T-helper 2 cell treated with Interferon-gamma antibody and Interleukin-4, amounts not matched to agents 100 ng/mL and 5 ng/mL, for 36 hours (primary cell): ENCODE measurements around the gene MED13. TPM values are rescaled to one million over a fixed set of nuclear protein-coding genes. Genes with fewer than 3 reads are reported as not detected.
"Not testable (repeated sequence)": the region's sequence is repeated elsewhere in the genome, so short reads cannot be mapped to it uniquely, and the experiment has no call there.

ENCODE experiments used
- intact Hi-C: fragments of 100-400 bp; cut with micrococcal nuclease; formaldehyde crosslinking; loops from one replicate; pipeline ENCODE4 v1.15.1; 2023
- total RNA-seq: library from RNA; stranded (reverse); gene quantifications from 2 replicates; pipeline ENCODE4 v1.2.3, GENCODE V29; 2022

The MED13 gene
- total RNA-seq, 1 donor from 2014 or later: 60.7 TPM

- intact Hi-C loops: no loop called here
Measured at GRCh38 chr17:62062302-62062701, 2.8 kb downstream of the MED13 start.

GRCh38 chr17:62059414-62059813 is 5.7 kb downstream of the MED13 start:
- intact Hi-C loops: no loop called here

DNA sequence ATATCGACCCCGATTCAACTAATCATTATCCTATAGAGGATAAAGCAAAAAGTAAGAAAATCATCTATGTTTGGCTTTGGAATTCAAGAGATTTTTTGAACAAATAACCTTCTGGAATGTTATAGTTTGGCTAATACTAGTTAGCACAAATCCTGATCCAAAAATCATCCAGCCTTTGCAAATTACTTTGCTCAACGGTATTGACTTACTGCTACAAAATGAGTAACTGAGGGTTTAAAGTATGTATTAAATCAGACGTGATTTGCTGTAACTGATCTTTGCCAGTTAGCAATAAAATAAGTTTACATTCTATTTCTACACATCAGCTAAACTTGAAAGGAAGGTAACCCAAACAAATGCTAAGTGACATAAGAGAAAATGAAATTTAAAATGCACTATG is 6.5 kb downstream of the MED13 start:
- intact Hi-C loops: no loop called here

DNA sequence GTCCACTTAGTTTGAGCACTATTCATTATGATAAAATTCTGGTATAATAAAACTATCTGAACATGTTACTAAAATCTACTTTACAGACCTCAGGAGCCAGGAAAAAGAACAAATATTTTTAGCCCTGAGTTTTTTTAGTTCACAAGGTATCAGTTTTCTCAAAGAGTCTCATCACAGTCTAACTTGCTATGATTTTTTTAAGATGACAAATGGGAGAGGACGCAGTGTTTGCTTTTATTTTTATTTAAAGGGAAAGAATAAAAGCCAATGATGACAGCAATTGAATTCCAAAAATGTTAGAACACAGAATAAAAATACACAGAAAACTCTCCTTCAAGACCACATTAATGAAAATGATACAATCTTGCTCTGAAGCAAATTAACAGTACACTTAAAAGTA is 7.4 kb downstream of the MED13 start:
- intact Hi-C loops: no loop called here

DNA sequence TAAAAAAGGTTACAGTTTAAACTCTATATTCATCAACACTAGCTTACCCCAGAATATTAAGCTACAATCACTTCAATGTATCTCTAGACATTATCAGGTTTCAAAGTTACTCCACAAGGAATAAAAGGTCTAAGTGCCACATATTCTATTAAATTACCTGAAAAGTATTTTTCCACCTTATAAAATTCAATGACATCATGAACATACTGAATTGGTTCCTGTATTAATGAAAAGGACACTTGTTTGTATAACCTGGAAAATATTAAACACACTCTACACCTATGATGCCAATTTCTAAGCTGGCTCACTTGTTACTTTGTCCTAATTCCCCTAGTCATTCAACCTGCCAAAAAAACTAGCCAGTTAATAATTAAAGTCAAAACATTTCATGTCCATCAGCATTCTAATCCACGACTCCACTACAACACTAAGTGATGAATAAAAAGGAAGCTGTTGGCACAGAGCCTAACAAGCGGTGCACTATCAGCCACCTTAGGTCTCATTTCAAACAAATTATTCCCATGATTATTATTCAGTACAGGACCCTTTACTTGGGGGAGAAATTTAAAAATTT is 12.2 kb downstream of the MED13 start:
- intact Hi-C loops: no loop called here

GRCh38 chr17:62051053-62051452 is 14.0 kb downstream of the MED13 start:
- intact Hi-C loops: no loop called here

DNA sequence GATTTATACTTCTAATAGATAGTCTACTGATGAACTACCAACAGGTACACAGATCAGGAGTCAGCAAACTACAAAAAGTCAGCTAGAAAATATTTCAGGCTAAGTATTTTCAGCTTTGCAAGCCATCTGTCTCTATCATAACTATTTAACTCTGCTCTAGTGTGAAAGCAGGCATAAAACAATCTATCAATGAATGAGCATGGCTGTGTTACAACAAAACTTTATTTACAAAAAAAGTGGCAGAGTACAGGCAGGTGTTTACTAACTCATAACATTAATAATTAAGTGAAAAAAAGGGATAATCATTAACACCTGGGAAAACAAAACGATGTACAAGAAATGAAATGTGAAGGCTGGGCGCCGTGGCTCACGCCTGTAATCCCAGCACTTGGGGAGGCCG is 15.8 kb downstream of the MED13 start:
- intact Hi-C loops: no loop called here

- intact Hi-C loops: no loop called here
Measured at GRCh38 chr17:62048262-62048661, 16.8 kb downstream of the MED13 start.

DNA sequence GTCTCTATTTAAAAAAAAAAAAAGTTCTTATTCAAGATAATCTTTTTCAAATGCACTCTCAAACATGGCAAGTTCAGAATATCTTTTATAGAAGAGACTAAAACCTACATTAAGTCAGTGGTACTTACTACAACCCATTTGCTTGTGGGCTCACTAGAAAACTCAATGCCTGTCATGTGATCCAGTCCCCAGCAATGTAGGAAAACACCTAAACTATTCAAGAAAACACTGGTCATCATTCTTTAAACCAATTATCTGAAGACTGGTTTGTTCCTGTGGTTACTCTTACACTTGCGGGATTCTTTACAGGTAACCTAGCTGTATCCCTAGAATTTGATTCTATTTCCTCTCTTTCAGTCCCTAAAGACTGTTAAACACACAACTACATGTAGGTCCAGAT is 19.6 kb downstream of the MED13 start:
- intact Hi-C loops: no loop called here

GRCh38 chr17:62045109-62045508 is 20.0 kb downstream of the MED13 start:
- intact Hi-C loops: no loop called here

- intact Hi-C loops: no loop called here
Measured at GRCh38 chr17:62043602-62044001, 21.5 kb downstream of the MED13 start.

GRCh38 chr17:62043140-62043539 is 21.9 kb downstream of the MED13 start:
- intact Hi-C loops: no loop called here

- intact Hi-C loops: no loop called here
Measured at GRCh38 chr17:62038248-62038647, 26.8 kb downstream of the MED13 start.

- intact Hi-C loops: no loop called here
Measured at GRCh38 chr17:62033317-62033716, 31.8 kb downstream of the MED13 start.

DNA sequence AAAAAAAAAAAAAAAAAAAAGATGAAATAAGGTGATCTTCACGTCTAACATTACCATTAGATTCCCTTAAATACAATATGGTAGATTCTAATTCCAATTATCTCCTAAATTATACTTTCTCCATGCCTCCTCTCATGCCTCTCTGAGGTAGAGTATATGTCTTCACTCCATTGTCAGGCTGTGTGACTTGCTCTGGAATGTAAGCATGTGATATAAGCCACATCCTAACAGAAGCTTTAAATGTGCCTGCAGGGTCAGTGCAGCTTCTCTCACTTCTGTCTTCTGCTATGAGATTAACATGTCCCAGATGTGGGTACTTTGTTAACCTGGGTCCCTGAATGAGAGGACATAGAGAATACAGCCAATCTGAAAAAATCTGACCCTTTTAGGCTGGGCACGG is 32.6 kb downstream of the MED13 start:
- intact Hi-C loops: no loop called here

- intact Hi-C loops: no loop called here
Measured at GRCh38 chr17:62030264-62030663, 34.8 kb downstream of the MED13 start.

GRCh38 chr17:62024866-62025265 is 40.2 kb downstream of the MED13 start:
- intact Hi-C loops: no loop called here

- intact Hi-C loops: no loop called here
Measured at GRCh38 chr17:62017912-62018311, 47.2 kb downstream of the MED13 start.

GRCh38 chr17:62017496-62017895 is 47.6 kb downstream of the MED13 start:
- intact Hi-C loops: no loop called here

DNA sequence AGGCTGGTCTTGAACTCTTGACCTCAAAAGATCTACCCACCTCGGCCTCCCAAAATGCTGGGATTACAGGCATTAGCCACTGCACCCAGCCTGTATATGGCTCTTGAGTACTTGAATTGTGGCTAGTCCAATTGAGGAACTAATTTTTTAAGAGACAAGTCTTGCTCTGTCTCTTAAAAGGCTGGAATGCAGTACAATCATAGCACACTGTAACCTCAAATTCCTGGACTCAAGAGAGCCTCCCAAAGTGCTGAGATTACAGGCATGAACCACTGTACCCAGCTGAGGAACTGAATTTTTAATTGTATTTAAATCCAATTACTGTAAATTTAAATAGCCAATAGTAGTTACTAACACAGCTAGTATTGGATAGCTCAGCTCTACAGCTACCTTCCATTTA is 50.6 kb downstream of the MED13 start:
- intact Hi-C loops: no loop called here

GRCh38 chr17:62009220-62009619 is 55.9 kb downstream of the MED13 start:
- intact Hi-C loops: no loop called here

DNA sequence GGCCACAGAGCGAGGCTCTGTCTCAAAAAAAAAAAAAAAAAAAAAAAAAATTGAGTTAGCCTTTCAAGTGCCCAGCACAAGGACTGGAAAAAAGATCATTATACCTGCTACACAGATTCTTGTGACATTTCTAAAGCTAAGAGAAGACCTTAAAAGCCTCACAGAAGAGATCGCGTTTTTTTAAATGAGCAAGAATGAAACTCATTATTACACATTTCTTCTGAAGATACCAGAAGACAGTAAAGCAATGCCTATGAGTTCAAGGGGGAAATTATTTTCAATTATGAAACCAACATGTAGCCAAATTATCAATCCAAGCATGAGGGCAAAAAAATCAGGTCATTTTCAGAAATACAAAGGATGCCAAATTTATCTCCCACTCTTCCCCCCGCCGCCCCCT is 56.8 kb downstream of the MED13 start:
- intact Hi-C loops: no loop called here

GRCh38 chr17:62004388-62004787 is 60.7 kb downstream of the MED13 start:
- intact Hi-C loops: no loop called here

DNA sequence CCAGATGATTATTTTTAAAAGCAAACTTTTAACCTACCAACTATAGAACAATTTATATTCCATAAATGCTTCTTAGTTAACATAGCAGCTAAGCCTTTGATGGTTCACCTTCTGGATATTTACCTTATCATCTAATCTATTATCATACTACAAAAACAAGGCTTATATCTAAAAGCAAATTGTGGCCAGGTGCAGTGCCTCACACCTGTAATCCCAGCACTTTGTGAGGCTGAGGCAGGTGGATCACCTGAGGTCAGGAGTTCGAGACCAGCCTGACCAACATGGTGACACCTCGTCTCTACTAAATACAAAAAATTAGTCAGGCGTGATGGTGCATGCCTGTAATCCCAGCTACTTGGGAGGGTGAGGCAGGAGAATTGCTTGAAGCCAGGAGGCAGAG is 61.9 kb downstream of the MED13 start:
- intact Hi-C loops: not testable (repeated sequence)
